DND-41 (cell line): ENCODE results near the gene STAB2.

Experiments
- EZH2 ChIP-seq: IDR thresholded peaks from 3 replicates; pipeline ENCODE4 v1.6.1; 2012; ENCODE audit warnings: borderline replicate concordance, low read depth, mild to moderate bottlenecking, moderate library complexity, low read length, inconsistent platforms; ENCODE audit not compliant: severe bottlenecking
- TF ChIP-seq, protein P1 (sequence below): IDR thresholded peaks from 2 replicates; pipeline ENCODE4 v1.5.1; 2012; ENCODE audit warnings: borderline replicate concordance, low read length, moderate library complexity, mild to moderate bottlenecking; ENCODE audit not compliant: poor library complexity, severe bottlenecking; ENCODE audit errors: extremely low read depth

- no peak for TF ChIP-seq EZH2
- TF ChIP-seq, protein P1, sequence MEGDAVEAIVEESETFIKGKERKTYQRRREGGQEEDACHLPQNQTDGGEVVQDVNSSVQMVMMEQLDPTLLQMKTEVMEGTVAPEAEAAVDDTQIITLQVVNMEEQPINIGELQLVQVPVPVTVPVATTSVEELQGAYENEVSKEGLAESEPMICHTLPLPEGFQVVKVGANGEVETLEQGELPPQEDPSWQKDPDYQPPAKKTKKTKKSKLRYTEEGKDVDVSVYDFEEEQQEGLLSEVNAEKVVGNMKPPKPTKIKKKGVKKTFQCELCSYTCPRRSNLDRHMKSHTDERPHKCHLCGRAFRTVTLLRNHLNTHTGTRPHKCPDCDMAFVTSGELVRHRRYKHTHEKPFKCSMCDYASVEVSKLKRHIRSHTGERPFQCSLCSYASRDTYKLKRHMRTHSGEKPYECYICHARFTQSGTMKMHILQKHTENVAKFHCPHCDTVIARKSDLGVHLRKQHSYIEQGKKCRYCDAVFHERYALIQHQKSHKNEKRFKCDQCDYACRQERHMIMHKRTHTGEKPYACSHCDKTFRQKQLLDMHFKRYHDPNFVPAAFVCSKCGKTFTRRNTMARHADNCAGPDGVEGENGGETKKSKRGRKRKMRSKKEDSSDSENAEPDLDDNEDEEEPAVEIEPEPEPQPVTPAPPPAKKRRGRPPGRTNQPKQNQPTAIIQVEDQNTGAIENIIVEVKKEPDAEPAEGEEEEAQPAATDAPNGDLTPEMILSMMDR, result no peak
Observed at GRCh38 chr12:103743788-103744187, 156.7 kb downstream of the STAB2 start.
